SK-N-SH (cell line): Measurements from ENCODE around the gene TCOF1. TPM values are rescaled to one million over a fixed set of nuclear protein-coding genes. Genes with fewer than 3 reads are reported as not detected.
A peak's percentile ranks its signal among the peaks of the same experiment; 100 is the strongest.

ENCODE experiments used
- ELF1 ChIP-seq: IDR thresholded peaks from 2 replicates; pipeline ENCODE4 v1.4.0; 2012
- EP300 ChIP-seq, 2 experiments: IDR thresholded peaks; 2 replicates each; pipeline versions ENCODE4 v1.4.0 to v1.6.1; 2012; ENCODE audit warnings: borderline replicate concordance in 1 of 2, low read depth in 1 of 2, low read length in 1 of 2
- EZH2phosphoT487 ChIP-seq: fragments of 200-600 bp; sonication (generic); IDR thresholded peaks from 2 replicates; pipeline ENCODE4 v1.6.1; 2017; ENCODE audit warnings: low read depth, mixed run types, mild to moderate bottlenecking, antibody characterized with exemption, moderate library complexity, borderline replicate concordance
- FOXM1 ChIP-seq: IDR thresholded peaks from 2 replicates; pipeline ENCODE4 v1.4.0; 2012; ENCODE audit warnings: low read depth, mild to moderate bottlenecking
- GATA2 ChIP-seq: sonication (generic); formaldehyde crosslinking; IDR thresholded peaks from 2 replicates; pipeline ENCODE4 v1.5.0; 2020; ENCODE audit warnings: mild to moderate bottlenecking, missing genetic modification reagents
- JUND ChIP-seq: IDR thresholded peaks from 2 replicates; pipeline ENCODE4 v1.4.0; 2012
- MEF2A ChIP-seq: IDR thresholded peaks from 2 replicates; pipeline ENCODE4 v1.4.0; 2012; ENCODE audit warnings: low read depth, borderline replicate concordance
- MXI1 ChIP-seq: IDR thresholded peaks from 2 replicates; pipeline ENCODE4 v1.6.1; 2012; ENCODE audit warnings: mild to moderate bottlenecking, low read depth, low read length, improper control_type of control experiment
- NFIC ChIP-seq: IDR thresholded peaks from 2 replicates; pipeline ENCODE4 v1.4.0; 2012; ENCODE audit warnings: borderline replicate concordance
- NRF1 ChIP-seq: IDR thresholded peaks from 2 replicates; pipeline ENCODE4 v1.6.1; 2012; ENCODE audit warnings: low read depth, mild to moderate bottlenecking, low read length
- POLR2AphosphoS5 ChIP-seq: IDR thresholded peaks from 2 replicates; pipeline ENCODE4 v1.6.1; 2012; ENCODE audit warnings: low read depth, low read length
- RCOR1 ChIP-seq: fragments of 150-350 bp; IDR thresholded peaks from 2 replicates; pipeline ENCODE4 v1.6.1; 2017; ENCODE audit warnings: antibody characterized with exemption, low read length
- RFX5 ChIP-seq: IDR thresholded peaks from 2 replicates; pipeline ENCODE4 v1.6.1; 2012; ENCODE audit warnings: mild to moderate bottlenecking, improper control_type of control experiment, low read length
- RXRA ChIP-seq: IDR thresholded peaks from 2 replicates; pipeline ENCODE4 v1.4.0; 2012; ENCODE audit warnings: low read depth, mild to moderate bottlenecking, borderline replicate concordance
- SIN3A ChIP-seq: IDR thresholded peaks from 2 replicates; pipeline ENCODE4 v1.6.1; 2012; ENCODE audit warnings: low read depth, mild to moderate bottlenecking, low read length, moderate library complexity, borderline replicate concordance
- SMC3 ChIP-seq: IDR thresholded peaks from 2 replicates; pipeline ENCODE4 v1.6.1; 2012; ENCODE audit warnings: low read depth, low read length, improper control_type of control experiment
- TEAD4 ChIP-seq: IDR thresholded peaks from 2 replicates; pipeline ENCODE4 v1.4.0; 2012; ENCODE audit warnings: mild to moderate bottlenecking, borderline replicate concordance; ENCODE audit not compliant: insufficient read depth
- YY1 ChIP-seq: IDR thresholded peaks from 2 replicates; pipeline ENCODE4 v1.4.0; 2012; ENCODE audit warnings: low read depth, mild to moderate bottlenecking
- polyA plus RNA-seq, 3 experiments: library from polyadenylated mRNA; depleted of rRNA; stranded (reverse); fragments of >200 nt; gene quantifications; 2 replicates each; pipeline ENCODE4 v1.2.3, GENCODE V29; 2012
- TF ChIP-seq, protein P1 (sequence below): IDR thresholded peaks from 2 replicates; pipeline ENCODE4 v1.4.0; 2012; ENCODE audit warnings: low read depth, borderline replicate concordance
- TF ChIP-seq, protein P2 (sequence below): fragments of 150-350 bp; IDR thresholded peaks from 2 replicates; pipeline ENCODE4 v1.6.1; 2016; ENCODE audit warnings: mild to moderate bottlenecking, low read depth, low read length
- TF ChIP-seq, protein P3 (sequence below): fragments of 200-600 bp; sonication (generic); IDR thresholded peaks from 2 replicates; pipeline ENCODE4 v1.6.1; 2017; ENCODE audit warnings: antibody characterized with exemption, mild to moderate bottlenecking, moderate library complexity
- TF ChIP-seq, protein P4 (sequence below): IDR thresholded peaks from 2 replicates; pipeline ENCODE4 v1.4.0; 2012; ENCODE audit warnings: low read depth, borderline replicate concordance
- TF ChIP-seq, protein P5 (sequence below): IDR thresholded peaks from 2 replicates; pipeline ENCODE4 v1.4.0; 2012; ENCODE audit warnings: low read depth
- TF ChIP-seq, protein P6 (sequence below): IDR thresholded peaks from 2 replicates; pipeline ENCODE4; 2012

TCOF1 gene
- polyA plus RNA-seq, 1 of the 3 experiments (the other 2 are of a cell fraction) = 33.0 TPM

DNA sequence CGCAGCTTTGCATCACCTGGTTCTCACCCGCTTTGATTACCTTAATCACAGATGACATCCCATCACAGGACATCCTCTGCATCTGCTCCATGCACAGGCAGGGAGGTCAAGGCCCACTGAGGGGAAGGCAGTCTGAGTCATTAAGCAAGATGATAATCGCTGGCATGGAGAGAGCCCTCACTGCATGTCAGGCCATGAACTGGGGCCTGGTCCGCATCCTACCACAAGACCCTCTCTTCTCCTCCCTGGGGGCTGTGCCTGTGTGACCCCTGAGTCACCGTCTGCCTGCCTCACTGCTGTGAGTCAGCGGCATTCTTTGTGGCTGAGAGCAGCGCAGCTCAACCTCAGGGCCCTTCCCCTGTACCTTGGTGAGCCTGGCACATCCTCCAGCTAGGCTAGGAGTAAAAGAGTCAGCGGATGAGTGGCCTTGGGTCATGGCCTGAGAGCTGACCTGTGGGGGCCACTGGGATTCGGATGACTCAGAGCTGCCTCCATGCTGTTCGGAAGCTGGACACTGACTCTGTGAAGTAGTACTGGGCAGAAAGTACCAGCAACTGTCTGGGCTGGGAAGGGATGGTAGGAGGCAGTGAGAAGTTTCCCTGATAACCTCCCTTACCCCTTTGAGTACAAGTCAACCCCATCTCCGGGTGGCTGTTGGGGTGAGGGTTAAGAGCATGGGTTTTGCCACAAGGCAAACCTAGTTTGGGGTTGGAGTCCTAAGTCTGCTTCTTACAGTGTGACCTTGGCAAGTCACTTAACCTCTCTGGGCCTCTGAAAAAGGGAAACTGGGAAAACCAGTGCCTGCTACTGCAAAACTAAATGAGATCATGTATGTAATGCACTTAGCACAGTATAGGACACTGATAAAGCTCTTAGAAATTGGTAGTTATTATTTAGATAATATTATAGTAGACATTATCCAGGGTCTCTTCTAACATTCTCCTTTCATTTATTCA, 40.2 kb upstream of the TCOF1 start (continued):
- TF ChIP-seq, protein P1, sequence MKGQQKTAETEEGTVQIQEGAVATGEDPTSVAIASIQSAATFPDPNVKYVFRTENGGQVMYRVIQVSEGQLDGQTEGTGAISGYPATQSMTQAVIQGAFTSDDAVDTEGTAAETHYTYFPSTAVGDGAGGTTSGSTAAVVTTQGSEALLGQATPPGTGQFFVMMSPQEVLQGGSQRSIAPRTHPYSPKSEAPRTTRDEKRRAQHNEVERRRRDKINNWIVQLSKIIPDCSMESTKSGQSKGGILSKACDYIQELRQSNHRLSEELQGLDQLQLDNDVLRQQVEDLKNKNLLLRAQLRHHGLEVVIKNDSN = peak; percentile 59
- TF ChIP-seq, protein P2, sequence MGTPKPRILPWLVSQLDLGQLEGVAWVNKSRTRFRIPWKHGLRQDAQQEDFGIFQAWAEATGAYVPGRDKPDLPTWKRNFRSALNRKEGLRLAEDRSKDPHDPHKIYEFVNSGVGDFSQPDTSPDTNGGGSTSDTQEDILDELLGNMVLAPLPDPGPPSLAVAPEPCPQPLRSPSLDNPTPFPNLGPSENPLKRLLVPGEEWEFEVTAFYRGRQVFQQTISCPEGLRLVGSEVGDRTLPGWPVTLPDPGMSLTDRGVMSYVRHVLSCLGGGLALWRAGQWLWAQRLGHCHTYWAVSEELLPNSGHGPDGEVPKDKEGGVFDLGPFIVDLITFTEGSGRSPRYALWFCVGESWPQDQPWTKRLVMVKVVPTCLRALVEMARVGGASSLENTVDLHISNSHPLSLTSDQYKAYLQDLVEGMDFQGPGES = no peak
- TF ChIP-seq, protein P3, sequence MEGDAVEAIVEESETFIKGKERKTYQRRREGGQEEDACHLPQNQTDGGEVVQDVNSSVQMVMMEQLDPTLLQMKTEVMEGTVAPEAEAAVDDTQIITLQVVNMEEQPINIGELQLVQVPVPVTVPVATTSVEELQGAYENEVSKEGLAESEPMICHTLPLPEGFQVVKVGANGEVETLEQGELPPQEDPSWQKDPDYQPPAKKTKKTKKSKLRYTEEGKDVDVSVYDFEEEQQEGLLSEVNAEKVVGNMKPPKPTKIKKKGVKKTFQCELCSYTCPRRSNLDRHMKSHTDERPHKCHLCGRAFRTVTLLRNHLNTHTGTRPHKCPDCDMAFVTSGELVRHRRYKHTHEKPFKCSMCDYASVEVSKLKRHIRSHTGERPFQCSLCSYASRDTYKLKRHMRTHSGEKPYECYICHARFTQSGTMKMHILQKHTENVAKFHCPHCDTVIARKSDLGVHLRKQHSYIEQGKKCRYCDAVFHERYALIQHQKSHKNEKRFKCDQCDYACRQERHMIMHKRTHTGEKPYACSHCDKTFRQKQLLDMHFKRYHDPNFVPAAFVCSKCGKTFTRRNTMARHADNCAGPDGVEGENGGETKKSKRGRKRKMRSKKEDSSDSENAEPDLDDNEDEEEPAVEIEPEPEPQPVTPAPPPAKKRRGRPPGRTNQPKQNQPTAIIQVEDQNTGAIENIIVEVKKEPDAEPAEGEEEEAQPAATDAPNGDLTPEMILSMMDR = no peak
- TF ChIP-seq TEAD4 = peak; percentile 96
- TF ChIP-seq SMC3 = no peak
- TF ChIP-seq SIN3A = peak; percentile 46; the same call in 1 of the 2 replicates
- peak; percentile 87 for TF ChIP-seq GATA2
- TF ChIP-seq, protein P4, sequence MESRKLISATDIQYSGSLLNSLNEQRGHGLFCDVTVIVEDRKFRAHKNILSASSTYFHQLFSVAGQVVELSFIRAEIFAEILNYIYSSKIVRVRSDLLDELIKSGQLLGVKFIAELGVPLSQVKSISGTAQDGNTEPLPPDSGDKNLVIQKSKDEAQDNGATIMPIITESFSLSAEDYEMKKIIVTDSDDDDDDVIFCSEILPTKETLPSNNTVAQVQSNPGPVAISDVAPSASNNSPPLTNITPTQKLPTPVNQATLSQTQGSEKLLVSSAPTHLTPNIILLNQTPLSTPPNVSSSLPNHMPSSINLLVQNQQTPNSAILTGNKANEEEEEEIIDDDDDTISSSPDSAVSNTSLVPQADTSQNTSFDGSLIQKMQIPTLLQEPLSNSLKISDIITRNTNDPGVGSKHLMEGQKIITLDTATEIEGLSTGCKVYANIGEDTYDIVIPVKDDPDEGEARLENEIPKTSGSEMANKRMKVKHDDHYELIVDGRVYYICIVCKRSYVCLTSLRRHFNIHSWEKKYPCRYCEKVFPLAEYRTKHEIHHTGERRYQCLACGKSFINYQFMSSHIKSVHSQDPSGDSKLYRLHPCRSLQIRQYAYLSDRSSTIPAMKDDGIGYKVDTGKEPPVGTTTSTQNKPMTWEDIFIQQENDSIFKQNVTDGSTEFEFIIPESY = peak; percentile 90
- TF ChIP-seq EZH2phosphoT487 = no peak
- peak; percentile 85 for TF ChIP-seq NFIC
- TF ChIP-seq ELF1 = no peak
- TF ChIP-seq YY1 = peak; percentile 50; the same call in 1 of the 2 replicates
- TF ChIP-seq RXRA = peak; percentile 100
- TF ChIP-seq JUND = peak; percentile 99
- TF ChIP-seq RCOR1 = no peak; the same call in 1 of the 2 replicates
- no peak for TF ChIP-seq RFX5
- TF ChIP-seq EP300 (IDR thresholded peaks at IDR 0.05; ENCODE audit: borderline replicate concordance in 1 of 2, low read depth in 1 of 2, low read length in 1 of 2) = peak; percentile 61 to 97
- TF ChIP-seq, protein P5, sequence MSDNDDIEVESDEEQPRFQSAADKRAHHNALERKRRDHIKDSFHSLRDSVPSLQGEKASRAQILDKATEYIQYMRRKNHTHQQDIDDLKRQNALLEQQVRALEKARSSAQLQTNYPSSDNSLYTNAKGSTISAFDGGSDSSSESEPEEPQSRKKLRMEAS = peak; percentile 68
- TF ChIP-seq NRF1 = no peak
- TF ChIP-seq, protein P6, sequence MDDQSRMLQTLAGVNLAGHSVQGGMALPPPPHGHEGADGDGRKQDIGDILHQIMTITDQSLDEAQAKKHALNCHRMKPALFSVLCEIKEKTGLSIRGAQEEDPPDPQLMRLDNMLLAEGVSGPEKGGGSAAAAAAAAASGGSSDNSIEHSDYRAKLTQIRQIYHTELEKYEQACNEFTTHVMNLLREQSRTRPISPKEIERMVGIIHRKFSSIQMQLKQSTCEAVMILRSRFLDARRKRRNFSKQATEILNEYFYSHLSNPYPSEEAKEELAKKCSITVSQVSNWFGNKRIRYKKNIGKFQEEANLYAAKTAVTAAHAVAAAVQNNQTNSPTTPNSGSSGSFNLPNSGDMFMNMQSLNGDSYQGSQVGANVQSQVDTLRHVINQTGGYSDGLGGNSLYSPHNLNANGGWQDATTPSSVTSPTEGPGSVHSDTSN = peak; percentile 93
- no peak for TF ChIP-seq MXI1
- peak; percentile 73; the same call in 1 of the 2 replicates for TF ChIP-seq POLR2AphosphoS5
- peak; percentile 84 for TF ChIP-seq FOXM1
- TF ChIP-seq MEF2A = no peak
